GM19099 (cell line): ENCODE measurements around the gene ALG9.
A peak's percentile ranks its signal among the peaks of the same experiment; 100 is the strongest.

ENCODE experiments used
- POLR2A ChIP-seq: IDR thresholded peaks from 3 replicates; pipeline ENCODE4 v1.6.1; 2011; ENCODE audit warnings: low read depth; ENCODE audit not compliant: insufficient read length; ENCODE audit errors: extremely low read depth

The ALG9 gene

DNA sequence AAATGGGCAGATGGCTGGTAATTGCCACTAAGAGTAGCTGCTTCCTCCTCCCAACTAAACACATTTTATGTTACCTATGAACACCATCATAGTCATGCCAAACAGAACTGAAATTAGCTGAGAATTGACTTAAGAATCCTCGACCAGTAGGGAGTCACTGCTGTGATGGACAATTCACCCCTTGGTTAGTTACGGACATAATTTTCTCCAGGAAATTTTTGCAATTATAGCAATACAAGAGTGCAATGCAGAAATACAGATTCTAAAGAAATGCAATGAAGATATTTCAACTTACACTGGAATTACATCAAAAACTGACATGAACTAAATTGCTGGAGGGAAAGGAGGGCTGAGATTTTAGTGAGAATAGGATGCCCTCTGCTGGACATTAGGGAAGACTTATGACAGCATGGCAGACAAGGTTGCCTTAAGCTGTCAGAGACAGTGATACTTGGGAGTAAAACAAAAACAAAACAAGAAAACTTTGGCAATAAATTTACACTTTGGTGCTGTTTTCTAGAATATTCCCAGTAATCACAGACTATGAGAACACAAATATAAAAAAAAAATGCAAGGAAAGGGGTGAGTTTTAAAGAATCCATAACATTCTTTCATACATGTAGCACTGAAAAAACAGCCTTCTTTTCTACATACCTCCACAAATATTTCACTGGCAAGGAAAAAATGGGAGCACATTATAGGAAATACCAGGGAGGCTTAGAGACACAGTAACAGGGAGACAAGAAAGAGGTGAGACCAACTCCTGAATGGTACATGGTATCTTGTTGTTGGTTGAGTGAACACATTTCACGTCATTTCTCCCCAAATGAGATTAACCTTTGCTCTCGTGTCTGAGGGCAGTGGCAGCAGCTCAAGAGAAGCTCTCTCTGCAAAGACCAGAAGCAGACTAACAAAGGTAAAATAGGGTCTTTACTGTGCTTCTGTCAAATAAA lies 94.0 kb downstream of the ALG9 start:
- no peak for TF ChIP-seq POLR2A

DNA sequence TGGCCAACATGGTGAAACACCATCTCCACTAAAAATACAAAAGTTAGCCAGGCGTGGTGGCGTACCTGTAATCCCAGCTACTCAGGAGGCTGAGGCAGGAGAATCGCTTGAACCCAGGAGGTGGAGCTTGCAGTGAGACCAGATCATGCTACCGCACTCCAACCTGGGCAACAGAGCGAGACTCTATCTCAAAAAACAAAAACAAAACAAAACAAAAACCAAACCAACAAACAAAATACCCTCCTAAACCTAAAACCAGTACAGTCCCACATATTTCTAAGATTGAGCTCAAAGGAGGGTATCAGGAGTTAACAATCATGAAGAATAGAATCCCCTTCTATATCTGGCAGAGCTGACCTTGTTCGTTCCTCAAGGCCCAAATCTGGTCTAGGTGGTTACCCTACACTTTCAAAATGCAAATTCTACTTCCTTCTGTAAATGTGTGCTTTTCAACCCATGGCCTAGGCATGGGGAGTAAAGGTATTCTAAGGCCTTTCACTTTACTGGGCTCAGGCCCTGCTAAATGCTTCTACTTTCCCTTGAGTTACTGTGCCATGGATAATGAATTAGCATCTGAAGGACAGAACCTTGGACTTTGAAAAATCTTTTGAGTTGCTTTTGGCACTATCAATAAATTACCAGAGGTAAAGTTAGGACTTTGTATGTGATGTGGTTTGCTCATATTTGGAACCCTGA lies 94.8 kb downstream of the ALG9 start:
- TF ChIP-seq POLR2A: no peak

- no peak for TF ChIP-seq POLR2A
Observed at GRCh38 chr11:111774955-111775710, 96.2 kb downstream of the ALG9 start.

GRCh38 chr11:111772535-111772934 lies 98.8 kb downstream of the ALG9 start:
- no peak for TF ChIP-seq POLR2A

- TF ChIP-seq POLR2A: no peak
Observed at GRCh38 chr11:111770581-111771134, 100.7 kb downstream of the ALG9 start.

- no peak for TF ChIP-seq POLR2A
Observed at GRCh38 chr11:111766834-111767142, 104.6 kb downstream of the ALG9 start.

GRCh38 chr11:111765984-111766833 lies 105.2 kb downstream of the ALG9 start, which contains the start of gene PPP2R1B:
Gene PPP2R1B, minus strand, starts transcription at chr11:111766389. Its CDS starts 28 bp downstream, at chr11:111766361.
- TF ChIP-seq POLR2A: peak; percentile 76

- no peak for TF ChIP-seq POLR2A
Observed at GRCh38 chr11:111765320-111765983, 105.9 kb downstream of the ALG9 start.

- TF ChIP-seq POLR2A: no peak
Observed at GRCh38 chr11:111764621-111765020, 106.8 kb downstream of the ALG9 start.

- no peak for TF ChIP-seq POLR2A
Observed at GRCh38 chr11:111762981-111763643, 108.3 kb downstream of the ALG9 start.

- no peak for TF ChIP-seq POLR2A
Observed at GRCh38 chr11:111762526-111762925, 108.9 kb downstream of the ALG9 start.

DNA sequence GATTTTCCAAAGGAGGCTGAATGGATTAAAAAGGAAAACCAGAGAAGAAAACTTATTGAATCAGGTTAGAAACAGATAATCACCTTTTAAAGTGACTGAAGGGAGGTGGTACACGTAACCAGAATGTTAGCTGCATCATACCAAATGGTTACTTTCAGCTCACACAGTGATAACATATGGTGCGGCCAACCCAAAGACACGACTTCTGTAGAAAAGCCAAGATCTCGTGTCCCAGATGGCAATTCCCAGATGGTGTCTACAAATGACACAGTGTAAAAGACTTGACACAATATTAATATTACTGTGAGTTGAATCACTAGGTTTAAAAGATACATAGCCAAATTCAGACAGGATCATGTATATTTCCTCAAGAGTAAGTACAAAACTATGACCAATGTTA lies 110.3 kb downstream of the ALG9 start:
- no peak for TF ChIP-seq POLR2A

- no peak for TF ChIP-seq POLR2A
Observed at GRCh38 chr11:111759778-111760407, 111.5 kb downstream of the ALG9 start.
